Measurements from ENCODE around the gene CARMIL1. TPM values are rescaled to one million over a fixed set of nuclear protein-coding genes. Genes with fewer than 3 reads are reported as not detected.

CARMIL1 gene
- total RNA-seq, 1 donor from 2014 or later, result 30.4 TPM

- intact Hi-C loops (cut with DNase I), result no loop called here
- Histone ChIP-seq H3K4me1 (no peaks in the 10 kb centered on the region), H3K36me3 (no peaks in the 10 kb centered on the region), H3K9me3 (no peaks in the 10 kb centered on the region), H3K27me3 (ENCODE audit: low read depth) (no peaks in the 10 kb centered on the region), H3K4me3 (no peak overlapping the region), H3K27ac (no peak overlapping the region)
- ATAC-seq, result no peak
- TF ChIP-seq CTCF (IDR thresholded peaks at IDR 0.05), result no peak
- DNase-seq, result no peak
Measured at GRCh38 chr6:25239059-25239458, 40.1 kb upstream of the CARMIL1 start.

GRCh38 chr6:25239498-25239897 lies 39.7 kb upstream of the CARMIL1 start:
- ATAC-seq (no peak), DNase-seq (no peak)
- no peaks in the 10 kb centered on the region for H3K36me3 ChIP-seq
- H3K4me1 ChIP-seq, result no peaks in the 10 kb centered on the region
- no peaks in the 10 kb centered on the region for H3K27me3 ChIP-seq (ENCODE audit: low read depth)
- intact Hi-C loops (cut with DNase I), result no loop called here
- TF ChIP-seq CTCF (IDR thresholded peaks at IDR 0.05), result no peak
- no peak overlapping the region for H3K4me3 ChIP-seq
- H3K27ac ChIP-seq, result no peak overlapping the region
- no peaks in the 10 kb centered on the region for H3K9me3 ChIP-seq

- Histone ChIP-seq H3K27ac (no peak overlapping the region), H3K27me3 (ENCODE audit: low read depth) (no peaks in the 10 kb centered on the region), H3K36me3 (no peaks in the 10 kb centered on the region), H3K9me3 (no peaks in the 10 kb centered on the region), H3K4me1 (no peaks in the 10 kb centered on the region), H3K4me3 (no peak overlapping the region)
- ATAC-seq, result no peak
- TF ChIP-seq CTCF (IDR thresholded peaks at IDR 0.05), result no peak
- no peak for DNase-seq
- intact Hi-C loops (cut with DNase I), result no loop called here
Measured at GRCh38 chr6:25242567-25242966, 36.6 kb upstream of the CARMIL1 start.

- no peaks in the 10 kb centered on the region for H3K36me3 ChIP-seq
- TF ChIP-seq CTCF (IDR thresholded peaks at IDR 0.05), result no peak
- intact Hi-C loops (cut with DNase I), result no loop called here
- no peak overlapping the region for H3K4me3 ChIP-seq
- no peaks in the 10 kb centered on the region for H3K4me1 ChIP-seq
- no peak overlapping the region for H3K27ac ChIP-seq
- DNase-seq, result no peak
- no peak for ATAC-seq
- H3K27me3 ChIP-seq (ENCODE audit: low read depth), result no peaks in the 10 kb centered on the region
- no peaks in the 10 kb centered on the region for H3K9me3 ChIP-seq
Measured at GRCh38 chr6:25244865-25245264, 34.3 kb upstream of the CARMIL1 start.

GRCh38 chr6:25248123-25248522 lies 31.1 kb upstream of the CARMIL1 start:
- Histone ChIP-seq H3K27ac (no peak overlapping the region), H3K9me3 (no peaks in the 10 kb centered on the region), H3K27me3 (ENCODE audit: low read depth) (no peaks in the 10 kb centered on the region), H3K4me3 (no peak overlapping the region), H3K36me3 (no peaks in the 10 kb centered on the region), H3K4me1 (no peaks in the 10 kb centered on the region)
- no peak for DNase-seq
- no peak for TF ChIP-seq CTCF (IDR thresholded peaks at IDR 0.05)
- intact Hi-C loops (cut with DNase I), result no loop called here
- no peak for ATAC-seq

- DNase-seq, result no peak
- Histone ChIP-seq H3K36me3 (no peaks in the 10 kb centered on the region), H3K4me3 (no peak overlapping the region), H3K9me3 (no peaks in the 10 kb centered on the region), H3K27ac (no peak overlapping the region), H3K4me1 (no peaks in the 10 kb centered on the region), H3K27me3 (ENCODE audit: low read depth) (no peaks in the 10 kb centered on the region)
- no peak for ATAC-seq
- intact Hi-C loops (cut with DNase I), result no loop called here
- no peak for TF ChIP-seq CTCF (IDR thresholded peaks at IDR 0.05)
Measured at GRCh38 chr6:25249133-25249532, 30.0 kb upstream of the CARMIL1 start.

Data from lower lobe of right lung (tissue), 2 donors.